Activated naive CD4-positive, alpha-beta T cell (primary cell): ENCODE results near the gene GRID1.

ENCODE experiments used
- DNase-seq, 4 experiments: peaks; one replicate each; lab custom pipeline; 2025; lab: John Stamatoyannopoulos, UW

The GRID1 gene

GRCh38 chr10:85598646-85599045, 767.9 kb downstream of the GRID1 start:
- DNase-seq = no peak

- DNase-seq = no peak
These were observed 769.6 kb downstream of the GRID1 start for GRCh38 chr10:85597006-85597405.

GRCh38 chr10:85596389-85596788, 770.2 kb downstream of the GRID1 start:
- no peak for DNase-seq

GRCh38 chr10:85594239-85594638, 772.4 kb downstream of the GRID1 start:
- DNase-seq = no peak

- no peak for DNase-seq
These were observed 773.3 kb downstream of the GRID1 start for GRCh38 chr10:85593226-85593772.

GRCh38 chr10:85581371-85581770, 785.2 kb downstream of the GRID1 start:
- no peak for DNase-seq

GRCh38 chr10:85580585-85580984, 786.0 kb downstream of the GRID1 start:
- no peak for DNase-seq

- no peak for DNase-seq
These were observed 787.7 kb downstream of the GRID1 start for GRCh38 chr10:85578860-85579259.

GRCh38 chr10:85575441-85575840, 791.2 kb downstream of the GRID1 start:
- DNase-seq = no peak

GRCh38 chr10:85570871-85571270, 795.7 kb downstream of the GRID1 start:
- DNase-seq = no peak

GRCh38 chr10:85565381-85565780, 801.2 kb downstream of the GRID1 start:
- no peak for DNase-seq

GRCh38 chr10:85558533-85558932, 808.1 kb downstream of the GRID1 start:
- DNase-seq = no peak

GRCh38 chr10:85557706-85558105, 808.9 kb downstream of the GRID1 start:
- no peak for DNase-seq

- DNase-seq = no peak
These were observed 809.5 kb downstream of the GRID1 start for GRCh38 chr10:85557077-85557476.
